Measurements from ENCODE around the gene KCNAB1. TPM values are rescaled to one million over a fixed set of nuclear protein-coding genes. Genes with fewer than 3 reads are reported as not detected.

KCNAB1 gene
- total and polyA plus RNA-seq, 2 donors (not counting 1 experiment from before 2014, with no cell fraction given) = not detected

DNA sequence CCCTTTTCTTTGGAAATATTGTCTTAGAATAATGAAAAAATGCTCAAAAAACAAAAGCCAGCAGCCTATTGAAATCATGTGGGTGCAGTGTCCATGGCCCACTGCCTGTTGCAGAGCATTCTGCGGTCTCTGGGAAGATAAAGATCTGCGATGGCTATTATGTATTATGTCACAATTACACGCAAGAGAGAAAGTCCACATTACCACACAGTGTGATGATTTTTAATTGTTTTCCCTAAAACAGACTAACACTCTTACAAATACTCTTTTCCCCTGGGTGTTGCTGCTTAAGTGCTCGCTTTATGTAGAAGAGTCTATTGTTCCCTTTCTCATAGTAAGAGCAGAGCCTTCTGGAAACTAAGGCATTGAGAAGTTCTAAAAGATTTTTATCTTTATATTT lies 402.3 kb downstream of the KCNAB1 start:
- H3K9me3 ChIP-seq (ENCODE audit: control extremely low read depth in 1 of 3, control insufficient read depth in 2 of 3, insufficient read depth in 1 of 3, low read length in 2 of 3) = peaks cover 0 to 3% (median 0%) of the 10 kb centered on the region in 3 donors
- CTCF ChIA-PET = interaction anchor here (1.4 to 1.5 kb wide), 2 partner anchors 13 to 371 kb away, joined by 3 to 5 read pairs; no protein-coding TSS in a partner anchor
- H3K36me3 ChIP-seq (replicated peaks in 1 of 2; ENCODE audit: control extremely low read depth in 1 of 2, control insufficient read depth in 1 of 2, extremely low read depth in 1 of 2, insufficient read depth in 2 of 2, low read length in 1 of 2) = no peaks in the 10 kb centered on the region
- no peak overlapping the region for H3K9ac ChIP-seq (ENCODE audit: low read length)
- H3K27ac ChIP-seq (ENCODE audit: low read length in 2 of 2) = no peak overlapping the region
- no peaks in the 10 kb centered on the region for H4K20me1 ChIP-seq (ENCODE audit: control insufficient read depth, insufficient read depth, low read length, poor library complexity, severe bottlenecking)
- Mint-ChIP-seq H3K4me3 (no peak overlapping the region), H3K27me3 (peaks cover 24% of the 10 kb centered on the region), H3K27ac (no peak overlapping the region), H3K9me3 (ENCODE audit: insufficient read depth) (no peaks in the 10 kb centered on the region), H3K4me1 (peaks cover 12% of the 10 kb centered on the region)
- H3K4me1 ChIP-seq (ENCODE audit: control insufficient read depth in 2 of 2, insufficient read depth in 2 of 2, low read length in 2 of 2) = peaks cover 6 to 13% of the 10 kb centered on the region in 2 donors
- POLR2A ChIA-PET = no interaction called here
- H3K27me3 ChIP-seq (replicated peaks in 1 of 4; ENCODE audit: control extremely low read depth in 1 of 4, control insufficient read depth in 3 of 4, insufficient read depth in 4 of 4, low read length in 3 of 4) = peaks cover 0 to 4% (median 0%) of the 10 kb centered on the region in 4 experiments
- no peaks in the 10 kb centered on the region for H3K79me2 ChIP-seq (ENCODE audit: control insufficient read depth, insufficient read depth, low read length)
- no peak for TF ChIP-seq CTCF (IDR thresholded peaks at IDR 0.05)
- no CpG with 5 or more reads among the region's 4 CpGs for WGBS (ENCODE audit: insufficient coverage)
- no peak overlapping the region for H2AFZ ChIP-seq (ENCODE audit: insufficient read depth, low read depth, low read length, poor library complexity, severe bottlenecking)
- intact Hi-C loops (cut with micrococcal nuclease) = no loop called here
- no peak overlapping the region for H3K4me3 ChIP-seq (ENCODE audit: control extremely low read depth in 1 of 5, extremely low read depth in 1 of 5, insufficient read depth in 1 of 5, low read depth in 2 of 5, low read length in 4 of 5)
- H3K4me2 ChIP-seq (replicated peaks; ENCODE audit: low read depth, low read length, poor library complexity, severe bottlenecking) = no peak overlapping the region
- DNase-seq (no peak), ATAC-seq (ENCODE audit: low read depth) (no peak)

DNA sequence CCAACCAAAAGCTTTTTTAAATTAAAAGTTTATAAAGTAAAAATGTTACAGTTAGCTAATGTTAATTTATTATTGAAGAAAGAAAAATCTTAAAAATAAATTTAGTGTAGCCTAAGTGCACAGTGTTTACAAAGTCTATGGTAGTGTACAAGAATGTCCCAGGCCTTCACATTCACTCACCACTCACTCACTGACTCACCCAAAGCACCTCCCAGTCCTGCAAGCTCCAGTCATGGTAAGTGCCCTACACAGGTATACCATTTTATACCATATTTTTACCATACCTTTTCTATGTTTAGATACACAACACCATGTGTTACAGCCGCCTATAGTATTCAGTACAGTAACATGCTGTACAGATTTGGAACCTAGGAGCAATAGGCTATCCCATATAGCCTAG lies 405.4 kb downstream of the KCNAB1 start:
- Histone ChIP-seq H3K4me1 (ENCODE audit: control insufficient read depth in 2 of 2, insufficient read depth in 2 of 2, low read length in 2 of 2) (peaks cover 6 to 13% of the 10 kb centered on the region in 2 donors), H3K27me3 (replicated peaks in 1 of 4; ENCODE audit: control extremely low read depth in 1 of 4, control insufficient read depth in 3 of 4, insufficient read depth in 4 of 4, low read length in 3 of 4) (no peaks in the 10 kb centered on the region), H3K27ac (ENCODE audit: low read length in 2 of 2) (no peak overlapping the region), H3K36me3 (replicated peaks in 1 of 2; ENCODE audit: control extremely low read depth in 1 of 2, control insufficient read depth in 1 of 2, extremely low read depth in 1 of 2, insufficient read depth in 2 of 2, low read length in 1 of 2) (no peaks in the 10 kb centered on the region), H3K79me2 (ENCODE audit: control insufficient read depth, insufficient read depth, low read length) (no peaks in the 10 kb centered on the region), H3K4me3 (ENCODE audit: control extremely low read depth in 1 of 5, extremely low read depth in 1 of 5, insufficient read depth in 1 of 5, low read depth in 2 of 5, low read length in 4 of 5) (no peak overlapping the region), H3K4me2 (replicated peaks; ENCODE audit: low read depth, low read length, poor library complexity, severe bottlenecking) (no peak overlapping the region), H2AFZ (ENCODE audit: insufficient read depth, low read depth, low read length, poor library complexity, severe bottlenecking) (no peak overlapping the region), H4K20me1 (ENCODE audit: control insufficient read depth, insufficient read depth, low read length, poor library complexity, severe bottlenecking) (no peaks in the 10 kb centered on the region), H3K9ac (ENCODE audit: low read length) (no peak overlapping the region), H3K9me3 (ENCODE audit: control extremely low read depth in 1 of 3, control insufficient read depth in 2 of 3, insufficient read depth in 1 of 3, low read length in 2 of 3) (peaks cover 0 to 3% (median 0%) of the 10 kb centered on the region in 3 donors)
- WGBS (ENCODE audit: insufficient coverage) = no CpG with 5 or more reads among the region's 1 CpG
- Mint-ChIP-seq H3K9me3 (ENCODE audit: insufficient read depth) (no peaks in the 10 kb centered on the region), H3K4me3 (no peak overlapping the region), H3K27me3 (peaks cover 14% of the 10 kb centered on the region), H3K4me1 (peaks cover 12% of the 10 kb centered on the region), H3K27ac (no peak overlapping the region)
- ChIA-PET CTCF (interaction anchor here (0.8 to 1.4 kb wide), 5 partner anchors 10 to 148 kb away, joined by 3 to 4 read pairs (median 3); no protein-coding TSS in a partner anchor), POLR2A (interaction anchor here (0.6 kb wide), 1 partner anchor 144 kb away, joined by 5 read pairs; no protein-coding TSS in a partner anchor)
- ATAC-seq (ENCODE audit: low read depth) (no peak), DNase-seq (no peak)
- intact Hi-C loops (cut with micrococcal nuclease) = no loop called here
- no peak for TF ChIP-seq EZH2 (IDR thresholded peaks at IDR 0.05; ENCODE audit: borderline replicate concordance, insufficient read depth, low read depth, low read length, poor library complexity, severe bottlenecking)
- TF ChIP-seq CTCF (IDR thresholded peaks at IDR 0.05) = no peak

Measured in B cell (primary cell).